Posterior cingulate gyrus (tissue), 11 donors: Measurements from ENCODE around the gene PEPD.

ENCODE experiments used
- DNase-seq, 10 donors: peaks; one replicate each; pipeline versions ENCODE4 v3.0.0 to v3.0.0-alpha.2; 2020 to 2021; ENCODE audit warnings: mixed read lengths in 3 of 10
- intact Hi-C: fragments of 100-400 bp; cut with DNase I; formaldehyde crosslinking; loops from one replicate; pipeline ENCODE4 v1.15.1; 2023

The PEPD gene

GRCh38 chr19:33403973-33404304, 117.7 kb downstream of the PEPD start:
- intact Hi-C loops, result loop anchor here (10.0 kb wide), 2 partner anchors 99 to 259 kb away; partner anchors contain the start of gene CEBPA
- peak in 3 of 10 donors; percentile 2 to 32 (median 16) for DNase-seq

GRCh38 chr19:33403221-33403972, 118.2 kb downstream of the PEPD start:
- peak in 6 of 10 donors; percentile 2 to 73 (median 36) for DNase-seq
- intact Hi-C loops, result loop anchor here (10.0 kb wide), 2 partner anchors 99 to 259 kb away; partner anchors contain the start of gene CEBPA

GRCh38 chr19:33402421-33403220, 119.0 kb downstream of the PEPD start:
- peak in 6 of 10 donors; percentile 5 to 80 (median 36) for DNase-seq
- intact Hi-C loops, result loop anchor here (10.0 kb wide), 2 partner anchors 98 to 258 kb away; partner anchors contain the start of gene CEBPA

- DNase-seq, result peak in 6 of 10 donors; percentile 4 to 80 (median 46)
- intact Hi-C loops, result loop anchor here (10.0 kb wide), 2 partner anchors 97 to 257 kb away; partner anchors contain the start of gene CEBPA
Observed at GRCh38 chr19:33401683-33402420, 119.7 kb downstream of the PEPD start.

- intact Hi-C loops, result loop anchor here (10.0 kb wide), 2 partner anchors 96 to 256 kb away; partner anchors contain the start of gene CEBPA
- DNase-seq, result peak in 5 of 10 donors; percentile 5 to 77 (median 7)
Observed at GRCh38 chr19:33400856-33401682, 120.5 kb downstream of the PEPD start.

GRCh38 chr19:33399745-33400681, 121.6 kb downstream of the PEPD start:
- intact Hi-C loops, result loop anchor here (10.0 kb wide), 2 partner anchors 95 to 255 kb away; partner anchors contain the start of gene CEBPA
- peak in 7 of 10 donors; percentile 4 to 84 (median 28) for DNase-seq

GRCh38 chr19:33399081-33399744, 122.4 kb downstream of the PEPD start:
- intact Hi-C loops, result no loop called here

GRCh38 chr19:33398361-33399060, 123.1 kb downstream of the PEPD start:
- intact Hi-C loops, result no loop called here
- peak in 5 of 10 donors; percentile 1 to 72 (median 5) for DNase-seq

More at GRCh38 chr19:33399081-33399744, 122.4 kb downstream of the PEPD start:
- DNase-seq, result peak in 6 of 10 donors; percentile 2 to 70 (median 6)

GRCh38 chr19:33397536-33398360, 123.8 kb downstream of the PEPD start:
- intact Hi-C loops, result no loop called here
- peak in 6 of 10 donors; percentile 2 to 72 (median 40) for DNase-seq

GRCh38 chr19:33396701-33397535, 124.7 kb downstream of the PEPD start:
- peak in 6 of 10 donors; percentile 3 to 80 (median 44) for DNase-seq

GRCh38 chr19:33395561-33396550, 125.7 kb downstream of the PEPD start:
- DNase-seq, result peak in 6 of 10 donors; percentile 9 to 84 (median 50)
- intact Hi-C loops, result no loop called here

More at GRCh38 chr19:33396701-33397535, 124.7 kb downstream of the PEPD start:
- intact Hi-C loops, result no loop called here

- DNase-seq, result peak in 5 of 10 donors; percentile 1 to 55 (median 41)
- intact Hi-C loops, result no loop called here
Observed at GRCh38 chr19:33394723-33395560, 126.6 kb downstream of the PEPD start.
